Thyroid gland (tissue), 4 donors: ENCODE data around the gene FANCD2. TPM values are rescaled to one million over a fixed set of nuclear protein-coding genes. Genes with fewer than 3 reads are reported as not detected.
"Not testable (repeated sequence)": the region's sequence is repeated elsewhere in the genome, so short reads cannot be mapped to it uniquely, and the experiment has no call there.

Source experiments
- DNase-seq, 2 donors: peaks; one replicate each; pipeline ENCODE4 v3.0.0-alpha.2; 2019
- H3K27ac ChIP-seq, 3 donors: fragments of 200-600 bp; sonication (generic); 1 replicate in 2 of 3; 2 replicates in 1 of 3; pipeline ENCODE4 v1.5.1; 2016 to 2019; ENCODE audit warnings: mild to moderate bottlenecking in 1 of 3, moderate library complexity in 1 of 3
- H3K27me3 ChIP-seq: fragments of 200-600 bp; sonication (generic); one replicate; pipeline ENCODE4 v1.5.1; 2019
- H3K36me3 ChIP-seq, 2 donors: fragments of 200-600 bp; sonication (generic); one replicate each; pipeline ENCODE4 v1.5.1; 2016 to 2019
- H3K4me1 ChIP-seq, 2 donors: fragments of 200-600 bp; sonication (generic); one replicate each; pipeline ENCODE4 v1.5.1; 2017 to 2019
- H3K4me3 ChIP-seq, 3 donors: fragments of 200-600 bp; sonication (generic); replicated peaks in 1 of 3; 1 replicate in 2 of 3; 2 replicates in 1 of 3; pipeline ENCODE4 v1.5.1; 2016; ENCODE audit warnings: mild to moderate bottlenecking in 1 of 3
- H3K9me3 ChIP-seq: fragments of 200-600 bp; sonication (generic); one replicate; pipeline ENCODE4 v1.5.1; 2017
- POLR2A ChIP-seq, 2 donors: fragments of 450-650 bp; IDR thresholded peaks; one replicate each; pipeline ENCODE4 v1.6.1; 2017; ENCODE audit warnings: antibody characterized with exemption in 2 of 2, mild to moderate bottlenecking in 2 of 2, moderate library complexity in 1 of 2
- WGBS, 2 donors: methylation state at CpG; one replicate each; pipeline ENCODE4 v1.1.5; 2017; 5-methylcytosine and 5-hydroxymethylcytosine counted together
- intact Hi-C: fragments of 100-400 bp; cut with DNase I; formaldehyde crosslinking; loops from one replicate; pipeline ENCODE4 v1.15.1; 2023
- total RNA-seq, 4 donors: library from RNA; depleted of rRNA; stranded (reverse); fragments of >200 nt; gene quantifications; one replicate each; pipeline ENCODE4 v1.2.3, GENCODE V29; 2016
- TF ChIP-seq, protein P1 (sequence below), 6 experiments: fragments of 200-600 bp in 3 of 6; fragments of 450-650 bp in 3 of 6; sonication (generic) in 3 of 6; IDR thresholded peaks; one replicate each; pipeline ENCODE4 v1.5.1; 2016 to 2019; ENCODE audit warnings: antibody characterized with exemption in 6 of 6, mild to moderate bottlenecking in 2 of 6, inconsistent platforms in 1 of 6, moderate library complexity in 1 of 6

Gene FANCD2
- total RNA-seq, 4 donors from 2014 or later: 2.0 to 7.9 (median 4.4) TPM

DNA sequence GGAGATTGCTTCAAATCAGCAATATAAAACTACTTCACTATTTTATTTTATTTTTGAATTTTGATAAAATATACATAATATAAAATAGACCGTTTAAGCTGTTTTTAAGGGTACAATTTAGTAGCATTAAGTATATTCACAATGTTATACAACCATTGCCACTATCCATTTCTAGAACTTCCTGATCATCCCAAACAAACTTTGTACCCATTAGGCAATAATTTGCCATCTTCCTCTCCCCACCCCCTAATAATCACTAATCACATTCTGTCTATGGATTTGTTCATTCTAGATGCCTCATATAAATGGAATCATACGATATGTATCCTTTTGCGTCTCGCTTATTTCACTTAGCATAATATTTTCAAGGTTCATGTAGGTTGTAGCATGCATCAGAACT, 28.9 kb downstream of the FANCD2 start:
- no peaks in the 10 kb centered on the region for H3K9me3 ChIP-seq
- no peaks in the 10 kb centered on the region for H3K27me3 ChIP-seq
- H3K27ac ChIP-seq: no peak overlapping the region
- intact Hi-C loops: no loop called here
- 93 to 98% methylated on average over 4 of the region's 4 CpGs for WGBS, 2 donors
- no peak overlapping the region for H3K4me3 ChIP-seq
- H3K4me1 ChIP-seq: no peaks in the 10 kb centered on the region
- H3K36me3 ChIP-seq: no peaks in the 10 kb centered on the region
- no peak for DNase-seq
- TF ChIP-seq POLR2A (IDR thresholded peaks at IDR 0.05): no peak
- TF ChIP-seq, protein P1, sequence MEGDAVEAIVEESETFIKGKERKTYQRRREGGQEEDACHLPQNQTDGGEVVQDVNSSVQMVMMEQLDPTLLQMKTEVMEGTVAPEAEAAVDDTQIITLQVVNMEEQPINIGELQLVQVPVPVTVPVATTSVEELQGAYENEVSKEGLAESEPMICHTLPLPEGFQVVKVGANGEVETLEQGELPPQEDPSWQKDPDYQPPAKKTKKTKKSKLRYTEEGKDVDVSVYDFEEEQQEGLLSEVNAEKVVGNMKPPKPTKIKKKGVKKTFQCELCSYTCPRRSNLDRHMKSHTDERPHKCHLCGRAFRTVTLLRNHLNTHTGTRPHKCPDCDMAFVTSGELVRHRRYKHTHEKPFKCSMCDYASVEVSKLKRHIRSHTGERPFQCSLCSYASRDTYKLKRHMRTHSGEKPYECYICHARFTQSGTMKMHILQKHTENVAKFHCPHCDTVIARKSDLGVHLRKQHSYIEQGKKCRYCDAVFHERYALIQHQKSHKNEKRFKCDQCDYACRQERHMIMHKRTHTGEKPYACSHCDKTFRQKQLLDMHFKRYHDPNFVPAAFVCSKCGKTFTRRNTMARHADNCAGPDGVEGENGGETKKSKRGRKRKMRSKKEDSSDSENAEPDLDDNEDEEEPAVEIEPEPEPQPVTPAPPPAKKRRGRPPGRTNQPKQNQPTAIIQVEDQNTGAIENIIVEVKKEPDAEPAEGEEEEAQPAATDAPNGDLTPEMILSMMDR (IDR thresholded peaks at IDR 0.05): no peak

DNA sequence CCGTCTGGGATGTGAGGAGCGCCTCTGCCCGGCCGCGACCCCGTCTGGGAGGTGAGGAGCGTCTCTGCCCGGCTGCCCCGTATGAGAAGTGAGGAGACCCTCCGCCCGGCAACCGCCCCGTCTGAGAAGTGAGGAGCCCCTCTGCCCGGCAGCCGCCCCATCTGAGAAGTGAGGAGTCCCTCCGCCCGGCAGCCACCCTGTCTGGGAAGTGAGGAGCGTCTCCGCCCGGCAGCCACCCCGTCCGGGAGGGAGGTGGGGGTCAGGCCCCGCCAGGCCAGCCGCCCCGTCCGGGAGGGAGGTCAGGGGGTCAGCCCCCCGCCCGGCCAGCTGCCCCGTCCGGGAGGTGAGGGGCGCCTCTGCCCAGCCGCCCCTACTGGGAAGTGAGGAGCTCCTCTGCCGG, 43.8 kb downstream of the FANCD2 start:
- H3K4me3 ChIP-seq, H3K9me3 ChIP-seq, H3K36me3 ChIP-seq, H3K4me1 ChIP-seq, DNase-seq, H3K27me3 ChIP-seq, intact Hi-C loops, H3K27ac ChIP-seq: not testable (repeated sequence)
- WGBS, 2 donors: 97% methylated on average over 14 of the region's 33 CpGs; no CpG with 5 or more reads in 1 of the 2 donors

DNA sequence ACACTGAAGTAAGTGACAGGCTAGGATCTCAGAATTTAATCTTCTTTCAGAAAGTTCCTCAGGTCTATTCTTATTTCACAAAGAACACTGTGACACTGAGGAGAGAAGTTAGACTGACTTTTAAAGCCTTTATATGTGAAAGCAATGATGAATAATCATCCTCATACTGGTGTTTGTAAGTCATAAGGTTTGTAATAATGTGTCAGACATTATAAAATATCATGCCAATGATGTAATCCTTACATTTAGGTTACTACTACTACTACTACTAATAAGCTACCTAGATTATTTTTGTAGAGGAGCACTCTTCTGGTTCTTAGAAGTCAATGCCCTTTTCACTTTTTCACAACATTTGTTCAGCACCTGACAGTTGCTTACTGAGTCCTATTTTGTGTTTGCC, 48.4 kb downstream of the FANCD2 start:
- no peak overlapping the region for H3K4me3 ChIP-seq
- H3K27ac ChIP-seq: no peak overlapping the region
- H3K4me1 ChIP-seq: no peaks in the 10 kb centered on the region
- H3K27me3 ChIP-seq: no peaks in the 10 kb centered on the region
- intact Hi-C loops: no loop called here
- H3K36me3 ChIP-seq: no peaks in the 10 kb centered on the region
- no peaks in the 10 kb centered on the region for H3K9me3 ChIP-seq
- TF ChIP-seq, protein P1 (IDR thresholded peaks at IDR 0.05): no peak
- no peak for TF ChIP-seq POLR2A (IDR thresholded peaks at IDR 0.05)
- no peak for DNase-seq

DNA sequence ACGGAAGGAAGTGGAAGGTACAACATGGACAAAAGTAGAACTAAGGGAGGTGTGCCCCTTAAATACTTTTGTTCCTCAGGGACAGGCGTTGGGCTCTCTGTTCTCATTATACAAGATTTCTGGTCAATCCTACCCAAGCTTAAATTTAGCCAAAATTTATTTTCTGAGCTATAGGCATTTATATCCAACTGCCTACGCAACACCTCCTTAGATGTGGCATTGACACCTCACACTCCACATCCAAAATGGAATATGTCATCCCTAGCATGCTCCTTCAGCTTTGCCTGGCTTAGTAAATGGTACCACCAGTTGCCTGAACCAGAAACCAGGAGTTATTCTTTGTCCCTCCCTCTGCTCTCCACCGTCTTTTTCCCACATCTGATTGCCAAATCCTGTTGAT, 55.6 kb downstream of the FANCD2 start:
- TF ChIP-seq POLR2A (IDR thresholded peaks at IDR 0.05): no peak
- TF ChIP-seq, protein P1 (IDR thresholded peaks at IDR 0.05): no peak
- Histone ChIP-seq H3K4me1 (peaks cover 0 to 9% of the 10 kb centered on the region in 2 donors), H3K27me3 (no peaks in the 10 kb centered on the region), H3K9me3 (no peaks in the 10 kb centered on the region), H3K4me3 (no peak overlapping the region), H3K27ac (no peak overlapping the region), H3K36me3 (no peaks in the 10 kb centered on the region)
- no peak for DNase-seq
- 94 to 96% methylated on average over 4 of the region's 4 CpGs for WGBS, 2 donors
- intact Hi-C loops: no loop called here

DNA sequence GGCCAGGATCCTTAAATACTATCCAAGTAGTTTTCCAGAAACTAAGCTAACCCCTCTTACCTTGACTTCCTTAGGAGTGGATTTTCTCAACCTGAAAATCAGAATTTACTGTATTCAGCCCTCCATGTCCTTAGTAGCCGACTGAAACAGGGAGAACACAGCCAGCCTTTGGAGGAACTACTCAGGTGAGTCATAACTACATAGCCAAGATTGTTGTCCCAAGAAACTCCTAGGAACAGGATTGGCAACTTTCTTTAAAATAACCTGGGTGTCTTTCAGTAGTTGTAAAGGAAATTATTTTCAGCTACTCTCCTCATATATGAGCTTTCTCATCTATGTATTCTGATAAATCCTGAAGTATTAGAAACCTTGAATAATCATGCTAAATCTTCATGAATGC, 59.5 kb downstream of the FANCD2 start:
- intact Hi-C loops: no loop called here
- DNase-seq: peak; percentile 14 to 37
- Histone ChIP-seq H3K4me1 (peaks cover 0 to 9% of the 10 kb centered on the region in 2 donors), H3K27me3 (no peaks in the 10 kb centered on the region), H3K9me3 (no peaks in the 10 kb centered on the region), H3K27ac (peak overlapping the region in 2 of 3 donors; percentile 1 to 47), H3K36me3 (no peaks in the 10 kb centered on the region), H3K4me3 (no peak overlapping the region)
- TF ChIP-seq, protein P1 (IDR thresholded peaks at IDR 0.05): no peak
- TF ChIP-seq POLR2A (IDR thresholded peaks at IDR 0.05): no peak
- 50 to 53% methylated on average over 1 of the region's 1 CpG for WGBS, 2 donors

DNA sequence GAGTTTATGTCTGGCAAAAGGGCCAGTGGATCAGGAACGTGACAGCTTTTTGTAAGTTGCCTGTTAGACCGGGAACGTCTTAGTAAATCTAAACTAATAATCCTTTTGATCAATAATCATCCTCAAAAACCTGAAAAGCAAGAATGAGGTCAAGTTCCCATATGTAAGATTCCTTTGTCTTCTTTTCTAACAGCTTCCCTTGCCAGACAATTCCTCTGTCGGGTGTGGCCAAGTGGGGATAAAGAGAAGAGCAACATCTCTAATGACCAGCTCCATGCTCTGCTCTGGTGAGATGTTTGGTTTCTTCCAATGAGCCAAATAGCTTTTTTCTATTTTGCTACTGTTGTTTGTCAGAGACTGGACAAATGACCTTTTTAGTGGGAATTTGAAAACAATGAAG, 62.0 kb downstream of the FANCD2 start:
- WGBS, 2 donors: 93 to 94% methylated on average over 4 of the region's 4 CpGs
- no peaks in the 10 kb centered on the region for H3K27me3 ChIP-seq
- no peak overlapping the region for H3K4me3 ChIP-seq
- H3K36me3 ChIP-seq: no peaks in the 10 kb centered on the region
- no peak for DNase-seq
- H3K9me3 ChIP-seq: no peaks in the 10 kb centered on the region
- intact Hi-C loops: no loop called here
- TF ChIP-seq, protein P1 (IDR thresholded peaks at IDR 0.05): no peak
- TF ChIP-seq POLR2A (IDR thresholded peaks at IDR 0.05): no peak
- H3K27ac ChIP-seq: no peak overlapping the region
- H3K4me1 ChIP-seq: peaks cover 0 to 9% of the 10 kb centered on the region in 2 donors
